ENCODE data around the gene STK11. TPM values are rescaled to one million over a fixed set of nuclear protein-coding genes. Genes with fewer than 3 reads are reported as not detected.
A peak's percentile ranks its signal among the peaks of the same experiment; 100 is the strongest.

STK11 gene
- total RNA-seq, 2 experiments from 2014 or later: 76.5 to 78.4 TPM

DNA sequence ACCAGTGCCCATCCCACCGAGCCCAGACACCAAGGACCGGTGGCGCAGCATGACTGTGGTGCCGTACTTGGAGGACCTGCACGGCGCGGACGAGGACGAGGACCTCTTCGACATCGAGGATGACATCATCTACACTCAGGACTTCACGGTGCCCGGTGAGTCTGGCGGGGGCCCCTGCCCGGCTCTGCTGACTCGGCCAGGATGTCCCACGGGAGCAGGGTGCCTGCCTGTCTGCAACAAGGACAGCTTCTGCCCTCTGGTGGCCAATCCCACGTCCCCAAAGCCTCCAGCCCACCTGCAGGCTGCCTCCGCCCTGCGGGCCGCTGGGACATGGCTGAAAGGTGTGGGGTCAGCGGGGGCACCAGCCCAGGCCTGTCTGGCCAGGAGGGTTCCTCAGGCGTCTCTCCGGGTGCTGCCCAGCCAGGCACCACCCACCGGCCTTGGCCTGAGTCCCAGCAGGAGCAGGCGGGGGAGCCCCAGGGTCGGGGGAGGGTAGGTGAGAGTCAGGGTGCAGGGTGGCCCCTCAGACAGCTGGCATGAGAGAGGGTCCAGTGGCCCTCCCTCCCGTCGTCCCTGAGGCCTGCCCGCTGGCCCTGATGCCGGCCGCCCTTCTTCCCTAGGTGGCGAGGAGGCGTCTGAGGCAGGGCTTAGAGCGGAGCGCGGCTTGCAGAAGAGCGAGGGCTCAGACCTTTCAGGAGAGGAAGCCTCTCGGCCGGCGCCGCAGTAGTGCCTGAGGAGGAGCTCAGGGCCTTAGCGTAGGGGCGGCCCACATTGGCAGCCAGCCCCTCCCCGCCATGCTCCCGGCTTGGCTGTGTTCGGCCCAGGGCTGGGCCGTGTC lies 17.7 kb downstream of the STK11 start:
- Histone ChIP-seq H2AFZ (ENCODE audit: low read length) (no peak overlapping the region), H3K4me3 (ENCODE audit: low read depth, low read length, poor library complexity, severe bottlenecking) (no peak overlapping the region), H3K9me3 (ENCODE audit: low read length) (no peaks in the 10 kb centered on the region), H3K36me3 (ENCODE audit: insufficient read depth, low read length) (peaks cover 57% of the 10 kb centered on the region), H3K4me1 (ENCODE audit: insufficient read depth, low read length, poor library complexity, severe bottlenecking) (no peaks in the 10 kb centered on the region), H3K4me2 (ENCODE audit: low read length) (no peak overlapping the region), H3K27ac (ENCODE audit: low read depth, low read length, poor library complexity, severe bottlenecking) (no peak overlapping the region), H3K79me2 (ENCODE audit: insufficient read depth, low read depth, low read length) (no peaks in the 10 kb centered on the region), H3K9me2 (ENCODE audit: insufficient read depth, low read length) (no peaks in the 10 kb centered on the region), H4K20me1 (ENCODE audit: insufficient read depth, low read length) (no peaks in the 10 kb centered on the region)
- intact Hi-C loops (cut with micrococcal nuclease; ENCODE audit: unreplicated experiment): no loop called here
- no TSS peak for BruUV-seq (replicated peaks)
- ChIA-PET POLR2A (no interaction called here), CTCF (ENCODE audit: unreplicated experiment) (no interaction called here)
- DNase-seq (ENCODE audit: low spot score): peak; percentile 67
- TF ChIP-seq EZH2phosphoT487 (IDR thresholded peaks at IDR 0.05; ENCODE audit: borderline replicate concordance, low read depth, low read length): no peak
- TF ChIP-seq, protein P1, sequence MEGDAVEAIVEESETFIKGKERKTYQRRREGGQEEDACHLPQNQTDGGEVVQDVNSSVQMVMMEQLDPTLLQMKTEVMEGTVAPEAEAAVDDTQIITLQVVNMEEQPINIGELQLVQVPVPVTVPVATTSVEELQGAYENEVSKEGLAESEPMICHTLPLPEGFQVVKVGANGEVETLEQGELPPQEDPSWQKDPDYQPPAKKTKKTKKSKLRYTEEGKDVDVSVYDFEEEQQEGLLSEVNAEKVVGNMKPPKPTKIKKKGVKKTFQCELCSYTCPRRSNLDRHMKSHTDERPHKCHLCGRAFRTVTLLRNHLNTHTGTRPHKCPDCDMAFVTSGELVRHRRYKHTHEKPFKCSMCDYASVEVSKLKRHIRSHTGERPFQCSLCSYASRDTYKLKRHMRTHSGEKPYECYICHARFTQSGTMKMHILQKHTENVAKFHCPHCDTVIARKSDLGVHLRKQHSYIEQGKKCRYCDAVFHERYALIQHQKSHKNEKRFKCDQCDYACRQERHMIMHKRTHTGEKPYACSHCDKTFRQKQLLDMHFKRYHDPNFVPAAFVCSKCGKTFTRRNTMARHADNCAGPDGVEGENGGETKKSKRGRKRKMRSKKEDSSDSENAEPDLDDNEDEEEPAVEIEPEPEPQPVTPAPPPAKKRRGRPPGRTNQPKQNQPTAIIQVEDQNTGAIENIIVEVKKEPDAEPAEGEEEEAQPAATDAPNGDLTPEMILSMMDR (conservative IDR thresholded peaks at IDR 0.05; ENCODE audit: low read length): peak; percentile 76

DNA sequence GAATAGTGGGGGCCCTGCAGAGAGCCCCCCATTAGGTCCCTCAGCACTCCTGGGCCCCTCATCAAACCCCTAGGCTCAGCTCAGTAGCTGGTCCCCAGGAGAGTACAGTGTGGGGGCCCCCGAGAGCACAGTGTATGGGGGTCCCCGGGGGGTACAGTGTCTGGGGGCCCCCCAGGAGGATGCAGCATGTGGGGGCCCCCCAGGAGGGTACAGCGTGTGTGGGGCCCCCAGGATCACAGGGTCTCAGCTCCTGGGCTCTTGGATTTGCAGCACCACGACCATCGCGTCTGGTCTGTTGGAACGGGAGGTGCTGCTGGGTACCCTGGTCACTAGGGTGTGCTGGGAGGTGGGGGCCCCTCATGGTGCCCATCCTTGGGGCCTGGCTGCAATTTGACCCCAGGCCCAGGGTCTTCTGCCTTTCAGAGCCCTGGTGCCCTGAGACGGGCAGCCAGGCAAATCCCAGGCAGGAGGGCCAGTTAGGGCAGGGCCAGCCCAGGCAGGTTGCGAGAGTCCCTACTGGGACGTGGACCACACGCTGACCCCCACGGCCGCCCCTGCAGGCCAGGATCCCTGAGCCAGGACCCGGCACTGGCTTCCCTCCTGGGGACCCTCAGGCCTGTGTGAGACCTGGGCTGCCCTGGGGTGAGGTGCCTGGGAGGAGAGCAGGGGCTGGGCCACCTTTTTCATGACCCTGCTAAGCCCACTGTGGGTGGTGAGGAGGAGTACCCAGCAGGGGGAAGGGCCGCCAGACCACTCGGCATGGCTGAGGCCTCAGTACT lies 18.7 kb downstream of the STK11 start:
- POLR2A ChIA-PET: no interaction called here
- CTCF ChIA-PET (ENCODE audit: unreplicated experiment): no interaction called here
- H2AFZ ChIP-seq (ENCODE audit: low read length): no peak overlapping the region
- no peaks in the 10 kb centered on the region for H3K9me3 ChIP-seq (ENCODE audit: low read length)
- no peak for DNase-seq (ENCODE audit: low spot score)
- H4K20me1 ChIP-seq (ENCODE audit: insufficient read depth, low read length): no peaks in the 10 kb centered on the region
- H3K79me2 ChIP-seq (ENCODE audit: insufficient read depth, low read depth, low read length): no peaks in the 10 kb centered on the region
- peaks cover 59% of the 10 kb centered on the region for H3K36me3 ChIP-seq (ENCODE audit: insufficient read depth, low read length)
- TF ChIP-seq, protein P1 (conservative IDR thresholded peaks at IDR 0.05; ENCODE audit: low read length): no peak
- TF ChIP-seq EZH2phosphoT487 (IDR thresholded peaks at IDR 0.05; ENCODE audit: borderline replicate concordance, low read depth, low read length): no peak
- BruUV-seq (replicated peaks): no TSS peak
- no peak overlapping the region for H3K4me3 ChIP-seq (ENCODE audit: low read depth, low read length, poor library complexity, severe bottlenecking)
- H3K27ac ChIP-seq (ENCODE audit: low read depth, low read length, poor library complexity, severe bottlenecking): no peak overlapping the region
- no peaks in the 10 kb centered on the region for H3K4me1 ChIP-seq (ENCODE audit: insufficient read depth, low read length, poor library complexity, severe bottlenecking)
- H3K9me2 ChIP-seq (ENCODE audit: insufficient read depth, low read length): no peaks in the 10 kb centered on the region
- no peak overlapping the region for H3K4me2 ChIP-seq (ENCODE audit: low read length)
- intact Hi-C loops (cut with micrococcal nuclease; ENCODE audit: unreplicated experiment): no loop called here

DNA sequence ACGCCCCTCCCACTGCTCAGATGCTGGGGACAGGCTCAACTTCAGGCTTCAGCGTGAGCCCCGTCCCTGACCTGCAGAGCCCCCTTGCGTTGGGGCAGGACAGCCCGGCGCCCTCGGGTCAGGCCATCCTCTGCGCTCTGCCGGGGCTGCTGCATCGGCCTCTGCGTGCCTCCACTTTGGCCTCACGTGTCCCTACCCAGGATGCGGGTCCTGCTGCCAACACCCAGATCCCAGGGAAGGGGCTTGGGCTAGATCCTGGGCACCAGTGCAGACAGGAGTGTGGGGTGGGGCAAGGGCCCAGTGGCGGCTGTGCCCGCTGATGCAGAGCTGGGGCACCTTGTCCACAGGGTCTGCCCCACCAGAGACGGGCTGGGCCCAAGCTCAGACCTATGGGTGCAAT lies 19.3 kb downstream of the STK11 start:
- peaks cover 59% of the 10 kb centered on the region for H3K36me3 ChIP-seq (ENCODE audit: insufficient read depth, low read length)
- ChIA-PET CTCF (ENCODE audit: unreplicated experiment) (no interaction called here), POLR2A (no interaction called here)

More for the DNA sequence above, 19.3 kb downstream of the STK11 start:
- H3K9me2 ChIP-seq (ENCODE audit: insufficient read depth, low read length): no peaks in the 10 kb centered on the region
- intact Hi-C loops (cut with micrococcal nuclease; ENCODE audit: unreplicated experiment): no loop called here
- no peak for DNase-seq (ENCODE audit: low spot score)
- H3K27ac ChIP-seq (ENCODE audit: low read depth, low read length, poor library complexity, severe bottlenecking): no peak overlapping the region
- H2AFZ ChIP-seq (ENCODE audit: low read length): no peak overlapping the region
- no peak overlapping the region for H3K4me2 ChIP-seq (ENCODE audit: low read length)
- H3K9me3 ChIP-seq (ENCODE audit: low read length): no peaks in the 10 kb centered on the region
- H3K79me2 ChIP-seq (ENCODE audit: insufficient read depth, low read depth, low read length): no peaks in the 10 kb centered on the region
- TF ChIP-seq EZH2phosphoT487 (IDR thresholded peaks at IDR 0.05; ENCODE audit: borderline replicate concordance, low read depth, low read length): no peak
- TF ChIP-seq, protein P1 (conservative IDR thresholded peaks at IDR 0.05; ENCODE audit: low read length): no peak
- no peaks in the 10 kb centered on the region for H3K4me1 ChIP-seq (ENCODE audit: insufficient read depth, low read length, poor library complexity, severe bottlenecking)
- no peaks in the 10 kb centered on the region for H4K20me1 ChIP-seq (ENCODE audit: insufficient read depth, low read length)
- BruUV-seq (replicated peaks): no TSS peak
- H3K4me3 ChIP-seq (ENCODE audit: low read depth, low read length, poor library complexity, severe bottlenecking): no peak overlapping the region
